GM18498 (cell line): ENCODE measurements around the gene CEP295NL.
"Not testable (repeated sequence)": the region's sequence is repeated elsewhere in the genome, so short reads cannot be mapped to it uniquely, and the experiment has no call there.

ENCODE experiments used
- ATAC-seq: cut with Tn5 transposase; IDR thresholded peaks from one replicate; pipeline ENCODE4 v1.9.1; 2021; ENCODE audit warnings: mild to moderate bottlenecking, moderate library complexity; ENCODE audit not compliant: unreplicated experiment

CEP295NL gene

DNA sequence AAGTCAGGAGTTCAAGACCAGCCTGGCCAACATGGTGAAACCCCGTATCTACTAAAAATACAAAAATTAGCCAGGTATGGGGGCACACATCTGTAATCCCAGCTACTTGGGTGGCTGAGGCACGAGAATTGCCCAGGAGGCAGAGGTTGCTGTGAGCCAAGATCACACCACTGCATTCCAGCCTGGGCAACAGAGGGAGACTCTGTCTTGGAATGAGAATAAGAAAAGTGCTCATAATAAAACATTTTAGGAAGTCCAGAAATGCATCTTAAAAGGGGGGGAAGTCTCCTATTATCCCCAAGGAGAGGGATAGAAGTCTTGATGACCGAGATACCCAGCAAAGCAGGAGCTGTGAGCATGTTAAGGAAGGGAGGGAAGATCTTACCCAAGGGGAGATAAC, 36.0 kb downstream of the CEP295NL start:
- ATAC-seq, result not testable (repeated sequence)

GRCh38 chr17:78865682-78866390, 37.2 kb downstream of the CEP295NL start:
- ATAC-seq, result no peak

GRCh38 chr17:78864117-78864516, 38.9 kb downstream of the CEP295NL start:
- ATAC-seq, result no peak

GRCh38 chr17:78862073-78863023, 40.7 kb downstream of the CEP295NL start:
- no peak for ATAC-seq

GRCh38 chr17:78861229-78861628, 41.8 kb downstream of the CEP295NL start:
- ATAC-seq, result no peak

- ATAC-seq, result no peak
Measured at GRCh38 chr17:78859051-78859450, 44.0 kb downstream of the CEP295NL start.

DNA sequence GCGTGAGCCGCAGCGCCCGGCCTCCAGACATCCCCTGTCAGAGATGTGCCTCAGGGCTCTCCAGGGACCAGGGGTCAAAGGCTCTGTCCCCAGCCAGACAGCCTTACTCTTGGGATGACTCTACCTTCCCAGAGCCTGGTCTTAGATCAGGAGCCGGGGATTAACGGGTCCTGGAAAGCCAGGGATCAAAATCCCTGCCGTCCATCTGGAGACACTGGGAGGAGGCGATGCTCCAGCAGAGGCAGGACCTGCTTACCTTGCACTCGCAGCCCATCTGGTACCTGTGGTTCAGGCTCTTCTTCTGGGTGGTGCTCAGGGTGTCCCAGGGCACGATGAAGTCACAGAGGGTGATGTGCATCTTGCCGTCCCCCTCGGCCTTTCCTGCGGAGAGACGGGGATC, 45.7 kb downstream of the CEP295NL start:
- no peak for ATAC-seq

DNA sequence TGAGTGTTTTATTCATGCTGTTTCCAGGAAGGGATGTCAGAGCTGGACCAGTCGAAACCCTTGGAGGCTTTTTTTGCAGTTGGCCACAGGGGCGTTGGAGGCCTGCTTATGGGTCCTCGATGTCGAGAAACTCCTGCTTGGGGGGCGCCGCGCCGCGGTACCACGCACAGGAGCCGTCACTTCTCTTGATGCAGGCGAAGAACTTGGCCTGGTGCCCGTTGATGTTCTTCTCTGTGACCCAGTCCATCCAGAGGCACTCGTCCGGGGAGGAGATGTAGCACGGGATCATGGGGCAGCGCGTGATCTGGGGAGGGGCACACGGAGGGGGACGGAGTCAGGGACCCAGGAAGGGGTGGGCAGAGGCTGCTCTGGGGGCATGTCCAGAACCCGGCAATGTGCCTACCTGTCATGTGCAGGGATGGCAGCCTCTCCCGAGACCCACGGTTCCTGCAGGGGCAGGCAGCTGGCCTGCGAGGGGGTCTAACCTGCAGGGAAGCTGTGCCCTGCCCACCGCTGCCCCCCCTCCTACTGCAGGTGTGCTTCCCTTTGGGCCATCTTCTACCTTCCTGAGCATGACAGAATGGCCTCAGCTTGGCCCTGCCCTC, 47.3 kb downstream of the CEP295NL start:
- ATAC-seq, result no peak

DNA sequence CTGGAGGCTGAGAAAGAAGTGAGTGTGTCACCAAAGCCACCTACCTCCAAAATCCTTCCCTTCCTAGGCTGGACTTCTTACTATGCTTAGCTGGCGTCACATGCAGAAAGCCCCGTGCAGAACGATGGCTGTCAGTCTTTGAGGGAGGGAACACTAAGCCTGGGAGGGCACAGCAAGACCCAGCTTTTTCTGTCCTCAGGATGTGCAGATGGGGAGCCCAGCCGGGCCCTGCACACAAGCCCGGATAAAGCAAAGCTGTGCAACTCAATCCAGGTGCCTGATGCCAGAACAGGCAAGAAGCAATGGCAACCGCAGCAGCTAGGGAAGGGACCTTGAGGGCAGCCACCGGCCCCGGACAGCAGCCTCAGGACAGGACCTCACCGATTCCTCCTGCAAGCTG, 48.5 kb downstream of the CEP295NL start:
- ATAC-seq, result no peak

GRCh38 chr17:78853926-78854394, 49.0 kb downstream of the CEP295NL start:
- no peak for ATAC-seq

GRCh38 chr17:78852709-78853121, 50.3 kb downstream of the CEP295NL start:
- ATAC-seq, result no peak

DNA sequence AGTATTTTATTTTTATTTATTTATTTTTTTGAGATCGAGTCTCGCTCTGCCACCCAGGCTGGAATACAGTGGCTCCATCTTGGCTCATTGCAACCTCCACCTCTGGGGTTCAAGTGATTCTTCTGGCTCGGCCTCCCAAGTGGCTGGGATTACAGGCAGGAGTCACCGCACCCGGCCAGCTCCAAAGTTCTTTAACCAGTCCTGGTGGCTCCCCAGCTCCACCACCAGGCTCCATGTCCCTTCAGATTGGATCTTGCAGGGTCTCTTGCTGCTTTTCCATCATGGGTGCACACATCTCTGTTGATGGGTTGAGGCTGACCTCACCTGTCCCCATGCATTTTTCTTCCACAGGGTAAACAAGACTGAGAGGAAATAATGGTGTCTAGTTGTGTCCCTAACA, 54.0 kb downstream of the CEP295NL start:
- ATAC-seq, result no peak

DNA sequence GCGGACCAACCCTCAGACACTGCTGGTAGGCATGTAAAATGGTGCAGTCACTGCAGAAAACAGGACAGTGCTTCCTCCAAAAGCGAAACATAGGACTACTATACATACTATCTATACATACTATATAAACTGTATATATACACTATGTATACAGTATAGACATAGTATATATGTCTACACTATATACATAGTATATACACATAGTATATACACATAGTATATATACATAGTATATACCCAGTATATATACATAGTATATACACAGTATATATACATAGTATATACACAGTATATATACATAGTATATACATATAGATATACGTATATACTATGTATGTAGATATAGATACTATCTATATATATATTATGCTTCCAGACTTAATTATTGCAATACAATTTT, 55.9 kb downstream of the CEP295NL start:
- no peak for ATAC-seq

DNA sequence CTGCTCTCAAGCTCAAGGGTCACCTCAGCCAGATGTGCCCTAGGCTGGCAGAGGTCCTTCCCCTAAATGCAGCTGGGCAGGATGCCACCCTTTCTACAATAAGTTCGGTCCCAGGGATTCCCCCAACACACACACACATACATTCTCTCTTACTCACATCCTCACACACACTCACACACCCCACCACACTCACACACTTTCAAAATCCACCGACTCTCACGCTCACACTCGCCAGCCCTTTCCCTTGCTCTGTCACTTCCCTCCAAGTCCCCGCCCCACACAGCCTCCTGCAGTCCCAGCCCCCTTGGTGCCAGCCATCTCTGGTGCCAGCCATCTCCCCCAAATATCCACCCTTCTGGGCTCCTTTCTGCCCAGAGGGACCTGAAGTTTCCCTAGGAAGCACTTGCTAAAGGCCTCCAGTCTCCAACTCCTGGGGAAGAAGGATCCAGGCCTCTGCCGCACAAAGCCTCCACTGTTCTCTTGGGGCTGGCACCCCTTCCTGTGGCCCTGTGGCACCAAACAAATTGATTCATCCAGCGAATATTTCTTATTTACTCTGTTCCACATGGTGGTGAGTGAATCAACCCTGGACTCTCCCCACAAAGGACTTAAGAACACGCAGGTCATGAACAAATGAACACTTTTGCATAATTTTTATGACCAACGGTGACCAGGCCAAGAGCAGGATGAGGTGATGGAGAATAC, 58.5 kb downstream of the CEP295NL start:
- no peak for ATAC-seq

GRCh38 chr17:78842881-78843565, 60.0 kb downstream of the CEP295NL start:
- no peak for ATAC-seq

DNA sequence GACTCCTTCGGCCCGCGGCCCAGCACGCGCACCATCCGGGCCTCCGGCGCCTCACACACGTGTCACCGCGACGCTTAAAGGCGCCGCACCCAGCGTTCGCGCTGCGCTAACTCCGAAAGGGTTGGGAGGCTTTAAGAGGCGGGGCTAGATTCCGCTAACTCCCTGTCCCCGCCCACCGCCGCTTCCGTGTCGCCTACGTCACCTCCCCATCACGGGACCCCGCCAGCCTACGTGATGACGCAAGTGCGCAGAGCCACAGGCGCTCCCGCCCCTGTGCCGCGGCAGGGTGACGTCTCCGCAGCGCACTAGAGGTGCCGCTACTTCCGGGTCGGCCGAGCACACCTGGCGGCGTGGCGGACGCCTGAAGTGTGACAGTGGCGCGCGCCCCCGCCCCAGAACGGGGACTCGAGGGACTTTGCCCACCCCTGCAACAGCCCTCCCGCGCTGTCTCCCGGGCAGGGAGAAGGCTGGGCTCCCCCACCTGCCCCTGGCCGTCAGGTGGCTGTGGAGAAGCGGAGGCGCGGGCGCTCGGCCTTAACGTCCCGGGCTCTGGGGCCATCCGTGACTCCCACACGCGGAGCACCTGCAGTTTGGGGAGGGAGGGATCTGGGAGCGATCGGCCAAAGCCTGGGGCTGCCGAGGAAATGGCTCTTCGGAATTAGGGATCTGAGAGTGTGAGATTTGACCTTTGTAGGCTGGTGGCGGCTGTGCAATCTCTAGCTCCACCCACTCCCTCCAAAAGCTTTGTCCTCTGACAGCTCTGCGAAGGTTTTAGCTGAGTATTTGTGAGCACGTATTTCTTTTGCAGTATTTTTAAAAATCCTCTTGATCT, 62.0 kb downstream of the CEP295NL start, which contains the start of gene USP36:
TSS of gene USP36 (minus strand) at position 35 of the 832 bp plus-strand sequence. CDS start 4,451 bp downstream, outside the sequence.
- ATAC-seq, result peak; percentile 91
